H1 (cell line): ENCODE measurements around the gene PDE6D. TPM values are rescaled to one million over a fixed set of nuclear protein-coding genes. Genes with fewer than 3 reads are reported as not detected.

Experiments used
- ATF3 ChIP-seq: IDR thresholded peaks from 2 replicates; pipeline ENCODE4 v1.6.1; 2011; ENCODE audit warnings: low read depth, mild to moderate bottlenecking, low read length; ENCODE audit not compliant: insufficient read depth
- BACH1 ChIP-seq: IDR thresholded peaks from 2 replicates; pipeline ENCODE4 v1.6.1; 2012; ENCODE audit warnings: low read length, improper control_type of control experiment
- BRCA1 ChIP-seq: IDR thresholded peaks from 2 replicates; pipeline ENCODE4 v1.6.1; 2012; ENCODE audit warnings: low read depth, low read length, improper control_type of control experiment
- CBX8 ChIP-seq: fragments of 300-800, 300-1000 bp; sonication (generic); IDR thresholded peaks from 2 replicates; pipeline ENCODE4 v1.7.1; 2016; ENCODE audit warnings: low read depth, low read length, borderline replicate concordance
- CEBPB ChIP-seq: IDR thresholded peaks from 2 replicates; pipeline ENCODE4 v1.6.1; 2012; ENCODE audit warnings: low read depth, low read length
- EGR1 ChIP-seq: IDR thresholded peaks from 2 replicates; pipeline ENCODE4 v1.6.1; 2011; ENCODE audit warnings: low read depth, low read length, borderline replicate concordance
- EZH2 ChIP-seq: fragments of 200-600 bp; sonication (generic); IDR thresholded peaks from 2 replicates; pipeline ENCODE4 v1.7.1; 2012; ENCODE audit warnings: low read depth, mild to moderate bottlenecking, moderate library complexity, low read length, inconsistent platforms; ENCODE audit not compliant: severe bottlenecking
- GTF2F1 ChIP-seq: IDR thresholded peaks from 2 replicates; pipeline ENCODE4 v1.6.1; 2012; ENCODE audit warnings: low read depth, low read length, improper control_type of control experiment, borderline replicate concordance
- HDAC2 ChIP-seq, 2 experiments: fragments of 300-600 bp in 1 of 2; sonication (generic) in 1 of 2; IDR thresholded peaks; 2 replicates each; pipeline ENCODE4 v1.6.1; 2011 to 2012; ENCODE audit warnings: low read depth in 2 of 2, low read length in 2 of 2, mild to moderate bottlenecking in 2 of 2, moderate library complexity in 2 of 2, borderline replicate concordance in 1 of 2, inconsistent platforms in 1 of 2
- JUN ChIP-seq: IDR thresholded peaks from 2 replicates; pipeline ENCODE4 v1.6.1; 2011; ENCODE audit warnings: low read depth, mild to moderate bottlenecking, improper control_type of control experiment, low read length
- KDM5A ChIP-seq: fragments of 200-600 bp; IDR thresholded peaks from 2 replicates; pipeline ENCODE4 v1.7.1; 2012; ENCODE audit warnings: mild to moderate bottlenecking, low read length, inconsistent platforms, mixed read lengths
- NANOG ChIP-seq: IDR thresholded peaks from 2 replicates; pipeline ENCODE4 v1.6.1; 2011; ENCODE audit warnings: low read length, low read depth, mild to moderate bottlenecking, inconsistent platforms; ENCODE audit not compliant: insufficient read depth, poor library complexity, severe bottlenecking
- POLR2AphosphoS5 ChIP-seq: IDR thresholded peaks from 2 replicates; pipeline ENCODE4 v1.6.1; 2011; ENCODE audit warnings: low read depth, low read length
- RBBP5 ChIP-seq: IDR thresholded peaks from 2 replicates; pipeline ENCODE4 v1.7.1; 2012; ENCODE audit warnings: low read depth, mild to moderate bottlenecking, inconsistent platforms, low read length, moderate library complexity, borderline replicate concordance
- RNF2 ChIP-seq: fragments of 200-900, 300-1000 bp; sonication (generic); IDR thresholded peaks from 2 replicates; pipeline ENCODE4 v1.7.1; 2016; ENCODE audit warnings: borderline replicate concordance, low read depth, mild to moderate bottlenecking, antibody characterized with exemption, low read length; ENCODE audit not compliant: poor library complexity, severe bottlenecking; ENCODE audit errors: missing control alignments
- SAP30 ChIP-seq: fragments of 300-600 bp; sonication (generic); IDR thresholded peaks from 2 replicates; pipeline ENCODE4 v1.7.1; 2012; ENCODE audit warnings: low read length, moderate library complexity, mild to moderate bottlenecking, inconsistent platforms; ENCODE audit not compliant: insufficient read depth, insufficient replicate concordance
- SIX5 ChIP-seq: IDR thresholded peaks from 2 replicates; pipeline ENCODE4 v1.6.1; 2011; ENCODE audit warnings: mild to moderate bottlenecking, low read depth, low read length
- SP4 ChIP-seq: IDR thresholded peaks from 2 replicates; pipeline ENCODE4 v1.6.1; 2012; ENCODE audit warnings: low read length, inconsistent platforms
- SUZ12 ChIP-seq: fragments of 200-600 bp; sonication (generic); IDR thresholded peaks from 2 replicates; pipeline ENCODE4 v1.6.1; 2012; ENCODE audit warnings: mild to moderate bottlenecking, inconsistent platforms, low read length, moderate library complexity, mixed read lengths
- USF2 ChIP-seq: IDR thresholded peaks from 2 replicates; pipeline ENCODE4 v1.6.1; 2011; ENCODE audit warnings: low read length, improper control_type of control experiment
- polyA plus RNA-seq, 7 experiments: library from polyadenylated mRNA; depleted of rRNA in 3 of 7; stranded (reverse) in 5 of 7; unstranded in 2 of 7; fragments of >200 nt in 5 of 7; fragments of 200-250 nt in 2 of 7; gene quantifications; 1 replicate in 5 of 7; 2 replicates in 1 of 7; 4 replicates in 1 of 7; pipeline versions ENCODE4 v1.2.1 to v1.2.3, GENCODE V29; 2011 to 2013; ENCODE audit warnings: missing spikeins in 2 of 7, mixed read lengths in 2 of 7
- total RNA-seq: library from RNA; stranded (reverse); fragmentation: NEBNext Ultra II Directional; extraction: Animal tissue kit (Norgen Biotek cat#: 25700); gene quantifications from 2 replicates; pipeline ENCODE4 v1.2.1, GENCODE V29; 2021
- TF ChIP-seq, protein P1 (sequence below): IDR thresholded peaks from 2 replicates; pipeline ENCODE4 v1.6.1; 2012; ENCODE audit warnings: inconsistent platforms

The PDE6D gene
- total and polyA plus RNA-seq, 2 of the 8 experiments (the other 6 are each of a cell fraction or from before 2014, with no cell fraction given): 33.7 to 63.9 TPM

- TF ChIP-seq SAP30: no peak
- TF ChIP-seq CBX8: no peak
- TF ChIP-seq GTF2F1: no peak
- TF ChIP-seq JUN: peak; percentile 57; the same call in 1 of the 2 replicates
- no peak for TF ChIP-seq ATF3
- no peak for TF ChIP-seq EZH2
- no peak for TF ChIP-seq RNF2
- TF ChIP-seq, protein P1, sequence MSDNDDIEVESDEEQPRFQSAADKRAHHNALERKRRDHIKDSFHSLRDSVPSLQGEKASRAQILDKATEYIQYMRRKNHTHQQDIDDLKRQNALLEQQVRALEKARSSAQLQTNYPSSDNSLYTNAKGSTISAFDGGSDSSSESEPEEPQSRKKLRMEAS: peak; percentile 70
- TF ChIP-seq BRCA1: no peak
- TF ChIP-seq SP4: peak; percentile 89; the same call in 1 of the 2 replicates
- peak; percentile 85 for TF ChIP-seq POLR2AphosphoS5
- TF ChIP-seq EGR1: peak; percentile 83
- TF ChIP-seq RBBP5: peak; percentile 79; the same call in 1 of the 2 replicates
- peak; percentile 3 for TF ChIP-seq NANOG
- TF ChIP-seq SIX5: peak; percentile 56; the same call in 1 of the 2 replicates
- peak; percentile 96 for TF ChIP-seq KDM5A
- peak; percentile 21; the same call in 1 of the 2 replicates for TF ChIP-seq SUZ12
- peak; percentile 71; the same call in 1 of the 2 replicates for TF ChIP-seq BACH1
- peak; percentile 92 to 99; a peak in 3 of 4 replicates for TF ChIP-seq HDAC2 (IDR thresholded peaks at IDR 0.05; ENCODE audit: borderline replicate concordance in 1 of 2, low read depth in 2 of 2, low read length in 2 of 2)
- TF ChIP-seq USF2: no peak
- no peak; the same call in 1 of the 2 replicates for TF ChIP-seq CEBPB
These were observed 5.3 kb upstream of the PDE6D start, which contains the start of gene COPS7B (continued) for GRCh38 chr2:231786177-231786916.
